HG02884 (cell line): ENCODE data around the gene JAKMIP1.
A peak's percentile ranks its signal among the peaks of the same experiment; 100 is the strongest.
"Not testable (repeated sequence)": the region's sequence is repeated elsewhere in the genome, so short reads cannot be mapped to it uniquely, and the experiment has no call there.

Experiments
- ATAC-seq: cut with Tn5 transposase; IDR thresholded peaks from one replicate; pipeline ENCODE4 v1.9.1; 2021; ENCODE audit warnings: mild to moderate bottlenecking, moderate library complexity; ENCODE audit not compliant: unreplicated experiment

JAKMIP1 gene

GRCh38 chr4:6229671-6230501, 29.5 kb upstream of the JAKMIP1 start:
- no peak for ATAC-seq

GRCh38 chr4:6229095-6229494, 28.7 kb upstream of the JAKMIP1 start:
- no peak for ATAC-seq

- ATAC-seq = no peak
Observed at GRCh38 chr4:6228158-6229067, 28.1 kb upstream of the JAKMIP1 start.

GRCh38 chr4:6227412-6228157, 27.2 kb upstream of the JAKMIP1 start:
- no peak for ATAC-seq

GRCh38 chr4:6226506-6226905, 26.2 kb upstream of the JAKMIP1 start:
- ATAC-seq = no peak

GRCh38 chr4:6225469-6225868, 25.1 kb upstream of the JAKMIP1 start:
- no peak for ATAC-seq

- ATAC-seq = no peak
Observed at GRCh38 chr4:6224735-6225134, 24.4 kb upstream of the JAKMIP1 start.

- ATAC-seq = no peak
Observed at GRCh38 chr4:6222761-6223292, 22.5 kb upstream of the JAKMIP1 start.

GRCh38 chr4:6221851-6222760, 21.8 kb upstream of the JAKMIP1 start:
- ATAC-seq = no peak

- ATAC-seq = no peak
Observed at GRCh38 chr4:6221301-6221850, 21.0 kb upstream of the JAKMIP1 start.

GRCh38 chr4:6217716-6218381, 17.5 kb upstream of the JAKMIP1 start:
- ATAC-seq = peak; percentile 94

GRCh38 chr4:6216588-6216987, 16.2 kb upstream of the JAKMIP1 start:
- ATAC-seq = no peak

GRCh38 chr4:6209921-6210320, 9.6 kb upstream of the JAKMIP1 start:
- ATAC-seq = no peak

- not testable (repeated sequence) for ATAC-seq
Observed at GRCh38 chr4:6209291-6209690, 8.9 kb upstream of the JAKMIP1 start.

- ATAC-seq = no peak
Observed at GRCh38 chr4:6208416-6208815, 8.1 kb upstream of the JAKMIP1 start.

GRCh38 chr4:6207602-6208001, 7.3 kb upstream of the JAKMIP1 start:
- no peak for ATAC-seq

- ATAC-seq = no peak
Observed at GRCh38 chr4:6206771-6207290, 6.5 kb upstream of the JAKMIP1 start.

- ATAC-seq = no peak
Observed at GRCh38 chr4:6205973-6206372, 5.6 kb upstream of the JAKMIP1 start.

- ATAC-seq = no peak
Observed at GRCh38 chr4:6205567-6205931, 5.2 kb upstream of the JAKMIP1 start.
